ENCODE data around the gene HBB.

HBB gene

DNA sequence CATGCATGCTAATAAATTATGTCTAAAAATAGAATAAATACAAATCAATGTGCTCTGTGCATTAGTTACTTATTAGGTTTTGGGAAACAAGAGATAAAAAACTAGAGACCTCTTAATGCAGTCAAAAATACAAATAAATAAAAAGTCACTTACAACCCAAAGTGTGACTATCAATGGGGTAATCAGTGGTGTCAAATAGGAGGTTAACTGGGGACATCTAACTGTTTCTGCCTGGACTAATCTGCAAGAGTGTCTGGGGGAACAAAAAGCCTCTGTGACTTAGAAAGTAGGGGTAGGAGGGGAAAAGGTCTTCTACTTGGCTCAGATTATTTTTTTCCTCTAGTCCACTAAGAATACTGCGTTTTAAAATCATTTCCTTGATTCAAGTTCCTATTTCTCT is 810 bp upstream of the HBB start:
- DNase-seq (ENCODE audit: low read depth), result no peak

DNA sequence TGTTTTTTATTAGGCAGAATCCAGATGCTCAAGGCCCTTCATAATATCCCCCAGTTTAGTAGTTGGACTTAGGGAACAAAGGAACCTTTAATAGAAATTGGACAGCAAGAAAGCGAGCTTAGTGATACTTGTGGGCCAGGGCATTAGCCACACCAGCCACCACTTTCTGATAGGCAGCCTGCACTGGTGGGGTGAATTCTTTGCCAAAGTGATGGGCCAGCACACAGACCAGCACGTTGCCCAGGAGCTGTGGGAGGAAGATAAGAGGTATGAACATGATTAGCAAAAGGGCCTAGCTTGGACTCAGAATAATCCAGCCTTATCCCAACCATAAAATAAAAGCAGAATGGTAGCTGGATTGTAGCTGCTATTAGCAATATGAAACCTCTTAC is 1.4 kb downstream of the HBB start:
- DNase-seq (ENCODE audit: low read depth), result no peak

- DNase-seq (ENCODE audit: low read depth), result no peak
Observed at GRCh38 chr11:5224538-5225479, 2.1 kb downstream of the HBB start.

DNA sequence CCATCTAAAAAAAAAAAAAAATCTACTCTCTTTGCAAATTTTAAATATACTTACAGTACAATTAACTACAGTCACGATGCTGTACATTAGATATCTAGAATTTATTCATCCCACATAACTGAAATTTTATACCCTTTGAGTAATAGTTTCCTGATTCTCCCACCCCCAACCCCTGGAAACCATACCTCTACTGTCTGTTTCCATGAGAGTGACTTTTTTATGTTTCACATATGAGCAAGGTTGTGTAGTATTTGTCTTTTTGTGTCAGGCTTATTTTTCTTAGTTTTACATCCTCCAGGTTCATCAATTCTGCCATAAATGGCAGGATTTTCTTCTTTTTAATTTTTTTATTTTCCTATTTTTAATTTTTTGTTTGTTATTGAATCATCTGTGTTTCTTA is 3.2 kb downstream of the HBB start:
- no peak for DNase-seq (ENCODE audit: low read depth)

DNA sequence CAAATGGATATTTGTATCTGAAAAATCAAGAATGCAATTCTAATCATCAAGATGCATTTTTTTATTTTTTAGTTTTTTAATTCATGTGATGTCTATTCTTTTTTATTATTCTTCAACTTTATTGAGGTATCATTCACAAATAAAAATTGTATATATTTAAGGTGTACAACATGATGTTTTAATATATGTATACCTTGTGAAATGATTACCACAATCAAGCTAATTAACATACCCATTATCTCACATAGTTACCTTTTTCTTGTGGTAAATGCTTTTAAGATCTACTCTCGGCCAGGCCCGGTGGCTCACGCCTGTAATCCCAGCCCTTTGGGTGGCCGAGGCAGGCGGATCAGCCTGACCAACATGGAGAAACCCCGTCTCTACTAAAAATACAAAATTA is 3.7 kb downstream of the HBB start:
- no peak for DNase-seq (ENCODE audit: low read depth)

- DNase-seq (ENCODE audit: low read depth), result no peak
Observed at GRCh38 chr11:5210376-5210885, 16.4 kb downstream of the HBB start.

DNA sequence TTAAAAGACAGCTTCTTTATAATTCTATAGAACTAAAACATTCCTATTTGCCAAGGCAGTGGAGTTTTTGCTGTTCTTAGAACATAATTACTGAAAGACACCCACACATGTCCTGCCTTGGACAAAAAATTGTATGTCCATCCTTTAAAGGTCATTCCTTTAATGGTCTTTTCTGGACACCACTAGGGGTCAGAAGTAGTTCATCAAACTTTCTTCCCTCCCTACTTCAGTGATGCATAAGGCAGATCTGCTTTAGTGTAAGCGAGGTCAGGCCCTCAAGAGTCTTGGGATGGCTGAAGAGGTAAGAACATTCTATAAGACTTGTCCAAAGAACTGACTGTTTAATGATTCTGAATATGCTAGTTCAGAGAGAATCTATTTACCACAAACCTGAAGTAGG is 22.1 kb downstream of the HBB start:
- DNase-seq (ENCODE audit: low read depth), result no peak

DNA sequence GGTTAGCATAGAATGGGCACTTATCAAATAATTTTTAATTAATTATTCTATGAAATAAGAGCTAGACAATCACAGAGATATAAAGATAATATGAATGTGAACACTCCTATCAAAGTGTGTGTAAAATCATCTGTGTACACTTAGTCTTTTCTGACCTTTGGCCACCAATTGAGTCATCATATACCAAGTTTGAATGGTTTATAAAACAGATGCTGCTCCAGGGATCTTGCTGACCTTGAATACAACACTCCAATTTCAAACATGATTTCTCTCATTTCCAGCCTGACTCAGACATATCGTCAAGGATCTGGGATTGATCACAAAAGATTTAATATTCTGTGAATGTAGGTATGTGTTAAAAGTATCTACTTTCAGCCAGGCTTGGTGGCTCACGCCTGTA is 23.5 kb downstream of the HBB start:
- DNase-seq (ENCODE audit: low read depth), result no peak

GRCh38 chr11:5200582-5200981 is 26.3 kb downstream of the HBB start, which contains the start of gene OR51V1:
Gene OR51V1, minus strand, starts transcription at chr11:5200682. Its CDS starts 0 bp downstream, at chr11:5200682.
- no peak for DNase-seq (ENCODE audit: low read depth)

DNA sequence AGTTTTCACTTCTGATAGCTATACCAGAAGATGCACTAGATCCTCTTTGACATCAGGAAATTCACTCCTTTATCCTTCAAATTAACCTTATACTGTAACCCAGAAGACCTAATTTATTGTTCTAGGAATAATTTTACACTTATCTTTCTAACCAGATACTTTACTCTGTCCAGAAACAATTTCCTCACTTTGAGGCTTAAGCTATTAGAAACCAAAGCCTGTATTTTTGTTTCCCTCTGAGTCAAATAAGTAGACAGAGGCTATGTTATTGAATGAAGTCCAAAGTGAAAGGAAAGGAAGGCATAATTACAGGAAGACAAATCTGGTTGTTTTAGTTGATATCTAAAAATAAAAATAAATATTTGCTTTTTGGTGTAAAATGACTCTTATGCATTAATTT is 28.6 kb downstream of the HBB start:
- no peak for DNase-seq (ENCODE audit: low read depth)

- no peak for DNase-seq (ENCODE audit: low read depth)
Observed at GRCh38 chr11:5197536-5197935, 29.3 kb downstream of the HBB start.

DNA sequence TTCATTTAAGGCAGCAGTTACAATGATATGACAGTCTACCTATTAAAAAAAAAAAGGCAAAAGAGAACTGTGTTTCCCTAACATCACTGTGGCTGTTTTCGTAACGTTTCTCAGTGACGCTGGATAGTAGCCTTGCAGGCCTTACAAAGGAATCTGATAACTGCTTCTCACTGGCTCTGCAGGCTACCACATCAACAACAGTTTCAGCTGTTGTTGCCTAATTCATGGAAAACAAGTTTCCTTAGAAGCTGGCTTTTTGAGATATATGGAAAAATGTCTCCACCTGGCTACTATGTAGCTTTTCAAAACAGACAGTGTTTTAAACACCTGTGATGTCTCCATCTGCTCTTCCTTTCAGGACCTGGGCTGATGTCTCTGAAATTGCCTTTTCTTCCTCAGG is 30.1 kb downstream of the HBB start:
- no peak for DNase-seq (ENCODE audit: low read depth)

GRCh38 chr11:5196067-5196466 is 30.8 kb downstream of the HBB start:
- DNase-seq (ENCODE audit: low read depth), result no peak

DNA sequence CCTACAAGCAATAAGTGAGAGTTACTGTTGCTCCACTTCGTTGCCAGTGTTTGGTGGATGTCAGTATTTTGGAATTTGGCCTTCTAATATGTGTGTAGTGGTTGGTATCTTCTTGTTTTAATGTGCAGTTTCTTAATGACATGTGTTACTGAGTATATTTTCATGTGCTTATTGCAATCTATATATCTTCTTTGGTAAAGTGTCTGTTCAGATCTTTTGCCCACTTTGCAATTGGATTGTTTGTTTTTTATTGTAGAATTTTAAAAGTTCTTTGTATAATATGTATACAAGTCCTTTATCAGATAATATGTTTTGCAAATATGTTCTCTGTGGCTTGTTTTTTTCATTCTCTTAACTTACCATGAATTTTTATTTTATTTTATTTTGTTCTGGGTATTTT is 34.1 kb downstream of the HBB start:
- DNase-seq (ENCODE audit: low read depth), result no peak

- DNase-seq (ENCODE audit: low read depth), result no peak
Observed at GRCh38 chr11:5188201-5188600, 38.7 kb downstream of the HBB start.

- no peak for DNase-seq (ENCODE audit: low read depth)
Observed at GRCh38 chr11:5178046-5178837, 48.6 kb downstream of the HBB start.

Data from activated T-helper 1 cell treated with Interleukin-2 at 50 U/mL for 16 hours (primary cell).